C4-2B (cell line): ENCODE measurements around the gene MRPS18A.

Experiments used
- ZFX ChIP-seq: fragments of 450-650 bp; IDR thresholded peaks from 2 replicates; pipeline ENCODE4 v1.6.1; 2017
- TF ChIP-seq, protein P1 (sequence below): fragments of 450-650 bp; conservative IDR thresholded peaks from 2 replicates; pipeline ENCODE4 v1.5.1; 2017; ENCODE audit warnings: mild to moderate bottlenecking

DNA sequence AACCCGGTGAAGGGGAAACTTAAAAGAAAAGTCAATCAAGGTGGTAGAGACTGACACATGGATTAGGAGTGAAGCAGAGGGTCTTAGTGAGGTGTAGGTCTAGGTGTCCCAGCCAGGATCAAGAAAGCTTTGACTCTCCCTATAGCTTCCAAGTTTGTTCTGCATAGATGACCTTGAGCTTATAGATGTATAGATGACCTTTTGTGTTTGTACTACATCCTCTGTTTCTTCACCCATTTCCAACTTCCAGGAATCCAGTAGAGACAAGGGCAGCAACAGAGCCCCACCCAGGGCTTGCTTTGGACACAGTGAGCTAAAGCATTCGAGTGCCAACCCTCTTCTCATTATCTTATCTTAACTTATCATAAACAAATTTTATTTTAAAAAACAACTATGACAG lies 1.8 kb upstream of the MRPS18A start:
- TF ChIP-seq, protein P1, sequence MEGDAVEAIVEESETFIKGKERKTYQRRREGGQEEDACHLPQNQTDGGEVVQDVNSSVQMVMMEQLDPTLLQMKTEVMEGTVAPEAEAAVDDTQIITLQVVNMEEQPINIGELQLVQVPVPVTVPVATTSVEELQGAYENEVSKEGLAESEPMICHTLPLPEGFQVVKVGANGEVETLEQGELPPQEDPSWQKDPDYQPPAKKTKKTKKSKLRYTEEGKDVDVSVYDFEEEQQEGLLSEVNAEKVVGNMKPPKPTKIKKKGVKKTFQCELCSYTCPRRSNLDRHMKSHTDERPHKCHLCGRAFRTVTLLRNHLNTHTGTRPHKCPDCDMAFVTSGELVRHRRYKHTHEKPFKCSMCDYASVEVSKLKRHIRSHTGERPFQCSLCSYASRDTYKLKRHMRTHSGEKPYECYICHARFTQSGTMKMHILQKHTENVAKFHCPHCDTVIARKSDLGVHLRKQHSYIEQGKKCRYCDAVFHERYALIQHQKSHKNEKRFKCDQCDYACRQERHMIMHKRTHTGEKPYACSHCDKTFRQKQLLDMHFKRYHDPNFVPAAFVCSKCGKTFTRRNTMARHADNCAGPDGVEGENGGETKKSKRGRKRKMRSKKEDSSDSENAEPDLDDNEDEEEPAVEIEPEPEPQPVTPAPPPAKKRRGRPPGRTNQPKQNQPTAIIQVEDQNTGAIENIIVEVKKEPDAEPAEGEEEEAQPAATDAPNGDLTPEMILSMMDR, result no peak
- no peak for TF ChIP-seq ZFX
